Uterus (tissue), 2 donors: ENCODE data around the gene SEC14L5.

Source experiments
- POLR2A ChIP-seq, 2 donors: fragments of 450-650 bp; IDR thresholded peaks; one replicate each; pipeline ENCODE4 v1.6.1; 2016; ENCODE audit warnings: antibody characterized with exemption in 2 of 2, mild to moderate bottlenecking in 1 of 2, moderate library complexity in 1 of 2
- TF ChIP-seq, protein P1 (sequence below), 4 experiments: fragments of 200-600 bp in 2 of 4; fragments of 450-650 bp in 2 of 4; sonication (generic) in 2 of 4; IDR thresholded peaks; one replicate each; pipeline ENCODE4 v1.5.1; 2016 to 2019; ENCODE audit warnings: antibody characterized with exemption in 4 of 4, mild to moderate bottlenecking in 2 of 4, moderate library complexity in 1 of 4

GRCh38 chr16:4948903-4949766 lies 9.0 kb upstream of the SEC14L5 start:
- TF ChIP-seq, protein P1, sequence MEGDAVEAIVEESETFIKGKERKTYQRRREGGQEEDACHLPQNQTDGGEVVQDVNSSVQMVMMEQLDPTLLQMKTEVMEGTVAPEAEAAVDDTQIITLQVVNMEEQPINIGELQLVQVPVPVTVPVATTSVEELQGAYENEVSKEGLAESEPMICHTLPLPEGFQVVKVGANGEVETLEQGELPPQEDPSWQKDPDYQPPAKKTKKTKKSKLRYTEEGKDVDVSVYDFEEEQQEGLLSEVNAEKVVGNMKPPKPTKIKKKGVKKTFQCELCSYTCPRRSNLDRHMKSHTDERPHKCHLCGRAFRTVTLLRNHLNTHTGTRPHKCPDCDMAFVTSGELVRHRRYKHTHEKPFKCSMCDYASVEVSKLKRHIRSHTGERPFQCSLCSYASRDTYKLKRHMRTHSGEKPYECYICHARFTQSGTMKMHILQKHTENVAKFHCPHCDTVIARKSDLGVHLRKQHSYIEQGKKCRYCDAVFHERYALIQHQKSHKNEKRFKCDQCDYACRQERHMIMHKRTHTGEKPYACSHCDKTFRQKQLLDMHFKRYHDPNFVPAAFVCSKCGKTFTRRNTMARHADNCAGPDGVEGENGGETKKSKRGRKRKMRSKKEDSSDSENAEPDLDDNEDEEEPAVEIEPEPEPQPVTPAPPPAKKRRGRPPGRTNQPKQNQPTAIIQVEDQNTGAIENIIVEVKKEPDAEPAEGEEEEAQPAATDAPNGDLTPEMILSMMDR (IDR thresholded peaks at IDR 0.05), result no peak
- TF ChIP-seq POLR2A (IDR thresholded peaks at IDR 0.05), result no peak
